Esophagus mucosa (tissue), 1 donor: ENCODE results near the gene TIPARP. TPM values are rescaled to one million over a fixed set of nuclear protein-coding genes. Genes with fewer than 3 reads are reported as not detected.

Experiments used
- ATAC-seq: fragments of 200-7000 bp; cut with Tn5 transposase; one replicate; pipeline ENCODE4 v1.9.1; 2020
- total RNA-seq: library from RNA; stranded (reverse); gene quantifications from one replicate; pipeline ENCODE4 v1.2.4, GENCODE V29; 2023
- donor health status: DM: yes; HTN: yes; CAD: no.

Gene TIPARP
- total RNA-seq: 34.4 TPM

GRCh38 chr3:156674046-156674910 is at the start of gene TIPARP:
Gene TIPARP (plus strand): TSS chr3:156674590. CDS start chr3:156677698, 3,108 bp downstream.
- ATAC-seq: peak; percentile 96

GRCh38 chr3:156626104-156626503 is 48.3 kb upstream of the TIPARP start:
- peak; percentile 96 for ATAC-seq

GRCh38 chr3:156627946-156628569 is 46.3 kb upstream of the TIPARP start:
- ATAC-seq: no peak

GRCh38 chr3:156628836-156629618 is 45.4 kb upstream of the TIPARP start:
- no peak for ATAC-seq

- no peak for ATAC-seq
Observed at GRCh38 chr3:156630081-156630772, 44.2 kb upstream of the TIPARP start.

- no peak for ATAC-seq
Observed at GRCh38 chr3:156630773-156631093, 43.7 kb upstream of the TIPARP start.

GRCh38 chr3:156631323-156631722 is 43.1 kb upstream of the TIPARP start:
- peak; percentile 64 for ATAC-seq

GRCh38 chr3:156632601-156633000 is 41.8 kb upstream of the TIPARP start:
- no peak for ATAC-seq

- no peak for ATAC-seq
Observed at GRCh38 chr3:156633335-156633734, 41.1 kb upstream of the TIPARP start.

- ATAC-seq: no peak
Observed at GRCh38 chr3:156635034-156635433, 39.4 kb upstream of the TIPARP start.

- no peak for ATAC-seq
Observed at GRCh38 chr3:156635973-156636372, 38.4 kb upstream of the TIPARP start.

- ATAC-seq: peak; percentile 35
Observed at GRCh38 chr3:156637480-156638022, 36.8 kb upstream of the TIPARP start.

GRCh38 chr3:156638271-156638670 is 36.1 kb upstream of the TIPARP start:
- no peak for ATAC-seq

- no peak for ATAC-seq
Observed at GRCh38 chr3:156639414-156640023, 34.9 kb upstream of the TIPARP start.

GRCh38 chr3:156641618-156641975 is 32.8 kb upstream of the TIPARP start:
- ATAC-seq: no peak

- no peak for ATAC-seq
Observed at GRCh38 chr3:156642750-156643728, 31.4 kb upstream of the TIPARP start.

- ATAC-seq: no peak
Observed at GRCh38 chr3:156643729-156644389, 30.5 kb upstream of the TIPARP start.

- ATAC-seq: no peak
Observed at GRCh38 chr3:156644958-156645357, 29.4 kb upstream of the TIPARP start.

GRCh38 chr3:156646958-156647357 is 27.4 kb upstream of the TIPARP start:
- ATAC-seq: no peak

GRCh38 chr3:156648086-156648485 is 26.3 kb upstream of the TIPARP start:
- ATAC-seq: no peak
